GM13976 (cell line): Measurements from ENCODE around the gene SGK2.

Experiments used
- DNase-seq: peaks from one replicate; pipeline ENCODE4 v3.0.0; 2012; ENCODE audit warnings: low spot score
- in situ Hi-C: fragments of 300-500 bp; cut with MboI; formaldehyde crosslinking; loops from one replicate; pipeline ENCODE4 v1.12.0; 2022; ENCODE audit warnings: low sequenced_read_pairs, mixed read lengths, inconsistent platforms; ENCODE audit not compliant: unreplicated experiment
- TF ChIP-seq, protein P1 (sequence below): IDR thresholded peaks from 2 replicates; pipeline ENCODE4 v1.5.1; 2012; ENCODE audit warnings: borderline replicate concordance, mild to moderate bottlenecking; ENCODE audit not compliant: insufficient read depth; ENCODE audit errors: extremely low read depth, missing control alignments, control extremely low read depth

SGK2 gene

DNA sequence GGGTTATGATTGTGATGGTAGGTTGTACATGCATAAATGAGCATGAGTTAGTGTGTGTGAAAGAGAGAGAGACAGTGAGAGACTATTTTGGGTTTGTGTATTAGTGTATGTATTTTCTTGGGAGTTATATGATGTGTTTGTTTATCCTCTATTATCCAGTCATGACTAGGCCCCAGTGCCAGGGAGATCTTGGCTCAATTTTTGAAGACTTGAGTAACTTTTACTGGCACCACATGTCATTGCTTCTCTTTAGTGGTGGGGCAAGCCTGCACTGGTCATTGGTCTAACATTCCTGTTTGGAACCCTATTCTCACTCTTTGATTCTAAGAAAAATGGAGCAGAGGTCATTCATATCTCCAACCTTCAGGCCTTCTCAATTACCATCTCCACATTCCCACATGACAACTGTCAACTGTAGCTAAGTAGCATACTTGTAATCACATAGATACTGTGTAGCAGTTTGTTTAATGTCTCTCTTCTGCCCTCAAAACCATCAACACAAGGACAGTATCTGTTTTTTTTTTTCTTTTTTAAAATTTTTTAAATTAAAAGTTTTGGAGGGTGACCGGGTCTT lies 42.5 kb upstream of the SGK2 start:
- no peak for DNase-seq
- TF ChIP-seq, protein P1, sequence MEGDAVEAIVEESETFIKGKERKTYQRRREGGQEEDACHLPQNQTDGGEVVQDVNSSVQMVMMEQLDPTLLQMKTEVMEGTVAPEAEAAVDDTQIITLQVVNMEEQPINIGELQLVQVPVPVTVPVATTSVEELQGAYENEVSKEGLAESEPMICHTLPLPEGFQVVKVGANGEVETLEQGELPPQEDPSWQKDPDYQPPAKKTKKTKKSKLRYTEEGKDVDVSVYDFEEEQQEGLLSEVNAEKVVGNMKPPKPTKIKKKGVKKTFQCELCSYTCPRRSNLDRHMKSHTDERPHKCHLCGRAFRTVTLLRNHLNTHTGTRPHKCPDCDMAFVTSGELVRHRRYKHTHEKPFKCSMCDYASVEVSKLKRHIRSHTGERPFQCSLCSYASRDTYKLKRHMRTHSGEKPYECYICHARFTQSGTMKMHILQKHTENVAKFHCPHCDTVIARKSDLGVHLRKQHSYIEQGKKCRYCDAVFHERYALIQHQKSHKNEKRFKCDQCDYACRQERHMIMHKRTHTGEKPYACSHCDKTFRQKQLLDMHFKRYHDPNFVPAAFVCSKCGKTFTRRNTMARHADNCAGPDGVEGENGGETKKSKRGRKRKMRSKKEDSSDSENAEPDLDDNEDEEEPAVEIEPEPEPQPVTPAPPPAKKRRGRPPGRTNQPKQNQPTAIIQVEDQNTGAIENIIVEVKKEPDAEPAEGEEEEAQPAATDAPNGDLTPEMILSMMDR: no peak
- in situ Hi-C loops: no loop called here

DNA sequence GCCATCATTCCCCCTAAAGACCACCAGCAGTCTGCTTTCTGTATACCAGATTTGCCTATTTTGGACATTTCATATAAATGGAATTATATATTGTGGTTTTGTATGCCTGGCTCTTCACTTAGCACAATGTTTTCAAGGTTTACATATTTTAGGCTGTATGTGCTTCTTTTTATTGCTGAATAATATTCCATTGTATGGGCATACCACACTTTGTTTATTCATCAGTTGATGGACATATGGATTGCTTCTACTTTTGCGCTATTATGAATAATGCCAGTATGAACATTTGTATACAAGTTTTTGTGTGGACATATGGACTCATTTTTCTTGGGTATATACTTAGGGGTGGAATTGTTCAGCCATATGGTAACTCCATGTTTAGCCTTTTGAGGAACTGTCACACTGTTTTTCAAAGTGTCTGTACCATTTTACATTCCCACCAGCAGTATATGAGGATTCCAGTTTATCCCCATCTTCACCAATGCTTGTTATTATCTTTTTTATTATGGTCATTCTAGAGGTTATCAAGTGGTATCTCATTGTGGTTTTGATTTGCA lies 38.7 kb upstream of the SGK2 start:
- DNase-seq: no peak

DNA sequence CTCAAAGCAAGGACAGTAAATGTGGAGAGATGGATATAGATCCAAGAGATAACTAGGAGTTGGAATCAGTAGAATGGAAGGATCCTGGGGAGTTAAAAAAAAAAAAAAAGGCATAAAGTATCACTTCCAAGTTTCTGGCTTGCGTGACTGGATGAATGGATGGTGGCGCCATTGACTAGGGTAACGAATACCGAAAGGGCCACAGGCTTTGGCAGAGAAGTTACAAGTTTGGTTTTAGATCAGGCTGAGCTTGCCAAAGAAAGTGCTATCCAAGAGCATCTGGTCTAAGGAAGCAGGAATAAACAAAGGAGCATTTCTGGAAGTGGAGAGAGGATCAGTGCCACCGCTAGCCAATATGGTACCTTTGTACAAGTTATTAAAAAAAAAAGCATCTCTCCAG lies 33.8 kb upstream of the SGK2 start:
- TF ChIP-seq, protein P1: no peak
- no peak for DNase-seq
- in situ Hi-C loops: loop anchor here (25.0 kb wide), 1 partner anchor 162 kb away; no protein-coding TSS in a partner anchor

More for the DNA sequence above, 38.7 kb upstream of the SGK2 start:
- in situ Hi-C loops: no loop called here
- TF ChIP-seq, protein P1: no peak

DNA sequence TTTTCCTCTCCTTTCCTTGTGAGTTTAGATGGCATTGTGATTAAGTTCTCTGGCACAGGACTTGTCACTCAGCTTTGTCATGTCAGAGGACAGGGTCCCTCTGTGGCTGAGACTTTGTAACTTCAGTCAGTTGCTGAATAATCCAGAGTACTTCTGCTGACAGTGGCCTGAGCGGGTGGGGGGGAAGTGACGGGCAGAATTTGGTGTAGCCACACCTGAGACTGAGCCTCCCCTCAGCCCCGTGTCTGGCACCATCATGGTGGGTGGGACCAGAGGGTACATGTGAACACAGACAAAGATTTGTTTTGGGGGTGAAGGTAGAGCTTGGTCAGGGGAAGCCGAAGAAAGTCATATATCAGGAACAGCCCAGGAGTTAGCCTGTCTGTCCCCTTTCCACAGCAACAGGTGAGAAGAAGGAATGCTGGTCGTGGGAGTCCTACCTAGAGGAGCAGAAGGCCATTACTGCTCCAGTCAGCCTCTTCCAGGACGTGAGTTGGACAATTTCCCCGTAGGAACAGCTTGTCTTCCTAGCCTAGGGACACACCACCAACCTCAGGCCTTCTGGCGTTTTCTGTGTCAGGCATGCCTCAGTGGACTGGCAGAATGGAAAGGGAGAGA lies 30.5 kb upstream of the SGK2 start:
- no peak for DNase-seq
- in situ Hi-C loops: loop anchor here (25.0 kb wide), 1 partner anchor 159 kb away; no protein-coding TSS in a partner anchor
- TF ChIP-seq, protein P1: no peak

DNA sequence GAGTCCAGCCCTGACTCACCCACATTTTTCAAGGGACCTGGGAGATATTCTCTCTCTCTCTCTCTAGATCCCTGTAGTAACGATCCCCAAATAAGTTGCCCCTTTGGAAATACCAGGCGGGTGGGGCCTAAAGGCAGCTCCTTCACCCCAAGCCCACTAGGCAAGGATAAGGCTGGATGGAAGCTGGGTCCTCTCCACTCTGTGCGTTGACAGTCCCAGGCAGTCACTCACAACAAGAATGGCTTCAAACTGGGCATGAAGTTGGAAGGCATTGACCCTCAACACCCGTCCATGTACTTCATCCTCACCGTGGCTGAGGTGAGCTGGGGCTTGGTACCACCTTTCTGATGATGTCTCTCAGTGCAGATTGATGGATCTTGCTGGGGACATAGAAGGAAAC lies 29.8 kb upstream of the SGK2 start:
- TF ChIP-seq, protein P1: no peak
- DNase-seq: no peak
- in situ Hi-C loops: loop anchor here (25.0 kb wide), 1 partner anchor 158 kb away; no protein-coding TSS in a partner anchor

DNA sequence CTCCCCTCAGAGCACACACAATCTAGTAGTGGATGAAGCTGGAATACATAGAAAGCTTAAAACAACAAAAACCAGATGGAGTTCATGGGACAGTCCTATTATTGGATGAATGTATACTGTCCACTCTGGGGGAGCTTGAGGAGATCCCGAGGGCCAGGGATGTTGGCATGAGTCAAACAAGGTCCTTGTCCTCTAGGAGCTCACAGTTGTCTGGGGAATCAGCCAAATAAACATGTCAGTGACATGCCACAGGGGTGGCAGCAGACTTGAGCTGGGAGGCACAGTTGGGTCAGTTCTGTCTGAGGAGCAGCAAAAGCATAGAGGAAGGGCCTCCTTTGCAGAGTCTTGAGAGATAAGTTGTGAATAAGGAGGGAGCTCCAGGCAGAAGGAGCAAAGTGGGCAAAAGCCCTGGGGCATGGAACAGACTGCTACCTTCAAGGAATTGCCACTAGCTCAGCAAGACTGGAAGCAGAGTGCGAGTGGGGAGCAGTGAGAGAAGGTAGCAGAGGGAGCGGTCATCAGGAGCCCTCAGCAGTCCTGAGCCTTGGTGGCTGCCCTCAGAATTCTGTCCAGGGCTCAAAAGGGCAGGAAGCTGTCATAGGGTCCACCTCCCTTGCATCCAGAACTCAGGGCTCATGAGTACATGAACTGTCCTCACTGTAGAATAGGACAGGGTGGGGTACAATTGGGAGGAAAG lies 29.2 kb upstream of the SGK2 start:
- TF ChIP-seq, protein P1: no peak
- DNase-seq: no peak
- in situ Hi-C loops: loop anchor here (10.0 to 25.0 kb wide), 2 partner anchors 158 to 555 kb away; no protein-coding TSS in a partner anchor
